ENCODE data around the gene MAZ. TPM values are rescaled to one million over a fixed set of nuclear protein-coding genes. Genes with fewer than 3 reads are reported as not detected.

MAZ gene
- total RNA-seq, 1 donor from 2014 or later, result 247 TPM

- Histone ChIP-seq H3K9me3 (ENCODE audit: insufficient read depth, low read depth, low read length) (no peaks in the 10 kb centered on the region), H3K27ac (ENCODE audit: low read depth, low read length) (no peak overlapping the region), H3K36me3 (ENCODE audit: insufficient read depth, low read length) (no peaks in the 10 kb centered on the region), H3K27me3 (ENCODE audit: insufficient read depth, low read length) (peaks cover 6% of the 10 kb centered on the region), H3K79me2 (ENCODE audit: insufficient read depth, low read length) (no peaks in the 10 kb centered on the region), H3K9ac (ENCODE audit: low read length) (no peak overlapping the region), H3K4me1 (ENCODE audit: insufficient read depth, low read length) (no peaks in the 10 kb centered on the region), H3K4me3 (ENCODE audit: insufficient read depth, low read depth, low read length) (no peak overlapping the region), H4K20me1 (ENCODE audit: insufficient read depth, low read length) (no peaks in the 10 kb centered on the region), H2AFZ (ENCODE audit: low read depth, low read length) (no peak overlapping the region), H3K4me2 (ENCODE audit: low read length) (no peak overlapping the region)
- no peaks in the 10 kb centered on the region for H3K9me3 Mint-ChIP-seq (ENCODE audit: unreplicated experiment)
- H3K27me3 Mint-ChIP-seq (ENCODE audit: low read depth, unreplicated experiment), result peaks cover 14% of the 10 kb centered on the region
- peaks cover 4% of the 10 kb centered on the region for H3K4me1 Mint-ChIP-seq (ENCODE audit: low read depth, unreplicated experiment)
- H3K36me3 Mint-ChIP-seq (ENCODE audit: low read depth, unreplicated experiment), result no peaks in the 10 kb centered on the region
- DNase-seq (ENCODE audit: low read depth) (no peak), FAIRE-seq (no peak)
- TF ChIP-seq EZH2 (IDR thresholded peaks at IDR 0.05; ENCODE audit: insufficient read depth, low read length), result no peak
- TF ChIP-seq, protein P1, sequence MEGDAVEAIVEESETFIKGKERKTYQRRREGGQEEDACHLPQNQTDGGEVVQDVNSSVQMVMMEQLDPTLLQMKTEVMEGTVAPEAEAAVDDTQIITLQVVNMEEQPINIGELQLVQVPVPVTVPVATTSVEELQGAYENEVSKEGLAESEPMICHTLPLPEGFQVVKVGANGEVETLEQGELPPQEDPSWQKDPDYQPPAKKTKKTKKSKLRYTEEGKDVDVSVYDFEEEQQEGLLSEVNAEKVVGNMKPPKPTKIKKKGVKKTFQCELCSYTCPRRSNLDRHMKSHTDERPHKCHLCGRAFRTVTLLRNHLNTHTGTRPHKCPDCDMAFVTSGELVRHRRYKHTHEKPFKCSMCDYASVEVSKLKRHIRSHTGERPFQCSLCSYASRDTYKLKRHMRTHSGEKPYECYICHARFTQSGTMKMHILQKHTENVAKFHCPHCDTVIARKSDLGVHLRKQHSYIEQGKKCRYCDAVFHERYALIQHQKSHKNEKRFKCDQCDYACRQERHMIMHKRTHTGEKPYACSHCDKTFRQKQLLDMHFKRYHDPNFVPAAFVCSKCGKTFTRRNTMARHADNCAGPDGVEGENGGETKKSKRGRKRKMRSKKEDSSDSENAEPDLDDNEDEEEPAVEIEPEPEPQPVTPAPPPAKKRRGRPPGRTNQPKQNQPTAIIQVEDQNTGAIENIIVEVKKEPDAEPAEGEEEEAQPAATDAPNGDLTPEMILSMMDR (IDR thresholded peaks at IDR 0.05; ENCODE audit: insufficient read depth, low read depth, low read length), result no peak
- no peak overlapping the region for H3K4me3 Mint-ChIP-seq (ENCODE audit: unreplicated experiment)
- H3K27ac Mint-ChIP-seq (ENCODE audit: unreplicated experiment), result no peak overlapping the region
Measured at GRCh38 chr16:29761882-29762281, 44.4 kb upstream of the MAZ start.

DNA sequence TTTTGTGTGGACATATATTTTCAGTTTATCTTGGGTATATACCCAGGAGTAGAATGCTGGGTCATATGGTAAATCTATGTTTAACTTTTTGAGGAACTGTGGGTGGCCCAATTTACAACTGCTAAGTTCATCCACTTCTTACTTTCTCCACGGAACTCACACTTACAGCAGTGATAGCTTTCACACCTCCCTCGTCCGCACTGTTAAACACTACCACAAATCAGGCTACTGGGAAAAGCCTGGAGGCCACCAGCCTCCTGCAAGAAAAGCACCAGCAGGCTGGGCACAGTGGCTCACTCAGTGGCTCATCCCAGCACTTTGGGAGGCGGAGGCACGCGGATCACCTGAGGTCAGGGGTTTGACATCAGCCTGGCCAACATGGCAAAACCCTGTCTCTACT is 43.0 kb upstream of the MAZ start:
- Histone ChIP-seq H4K20me1 (ENCODE audit: insufficient read depth, low read length) (no peaks in the 10 kb centered on the region), H3K36me3 (ENCODE audit: insufficient read depth, low read length) (no peaks in the 10 kb centered on the region), H2AFZ (ENCODE audit: low read depth, low read length) (no peak overlapping the region), H3K27ac (ENCODE audit: low read depth, low read length) (no peak overlapping the region), H3K4me1 (ENCODE audit: insufficient read depth, low read length) (no peaks in the 10 kb centered on the region), H3K4me2 (ENCODE audit: low read length) (no peak overlapping the region), H3K79me2 (ENCODE audit: insufficient read depth, low read length) (no peaks in the 10 kb centered on the region), H3K27me3 (ENCODE audit: insufficient read depth, low read length) (peaks cover 6% of the 10 kb centered on the region), H3K9me3 (ENCODE audit: insufficient read depth, low read depth, low read length) (no peaks in the 10 kb centered on the region), H3K9ac (ENCODE audit: low read length) (no peak overlapping the region), H3K4me3 (ENCODE audit: insufficient read depth, low read depth, low read length) (no peak overlapping the region)
- DNase-seq (ENCODE audit: low read depth) (no peak), FAIRE-seq (no peak)
- no peak overlapping the region for H3K4me3 Mint-ChIP-seq (ENCODE audit: unreplicated experiment)
- TF ChIP-seq, protein P1 (IDR thresholded peaks at IDR 0.05; ENCODE audit: insufficient read depth, low read depth, low read length), result no peak
- TF ChIP-seq EZH2 (IDR thresholded peaks at IDR 0.05; ENCODE audit: insufficient read depth, low read length), result no peak
- H3K27me3 Mint-ChIP-seq (ENCODE audit: low read depth, unreplicated experiment), result peaks cover 16% of the 10 kb centered on the region
- H3K36me3 Mint-ChIP-seq (ENCODE audit: low read depth, unreplicated experiment), result no peaks in the 10 kb centered on the region
- H3K27ac Mint-ChIP-seq (ENCODE audit: unreplicated experiment), result no peak overlapping the region
- H3K9me3 Mint-ChIP-seq (ENCODE audit: unreplicated experiment), result no peaks in the 10 kb centered on the region
- no peaks in the 10 kb centered on the region for H3K4me1 Mint-ChIP-seq (ENCODE audit: low read depth, unreplicated experiment)

- no peaks in the 10 kb centered on the region for H4K20me1 ChIP-seq (ENCODE audit: insufficient read depth, low read length)
- no peaks in the 10 kb centered on the region for H3K36me3 ChIP-seq (ENCODE audit: insufficient read depth, low read length)
- Mint-ChIP-seq H3K4me3 (ENCODE audit: unreplicated experiment) (no peak overlapping the region), H3K27me3 (ENCODE audit: low read depth, unreplicated experiment) (peaks cover 16% of the 10 kb centered on the region), H3K9me3 (ENCODE audit: unreplicated experiment) (no peaks in the 10 kb centered on the region), H3K4me1 (ENCODE audit: low read depth, unreplicated experiment) (no peaks in the 10 kb centered on the region), H3K27ac (ENCODE audit: unreplicated experiment) (no peak overlapping the region), H3K36me3 (ENCODE audit: low read depth, unreplicated experiment) (no peaks in the 10 kb centered on the region)
- H3K9ac ChIP-seq (ENCODE audit: low read length), result no peak overlapping the region
- H3K27ac ChIP-seq (ENCODE audit: low read depth, low read length), result no peak overlapping the region
- H3K9me3 ChIP-seq (ENCODE audit: insufficient read depth, low read depth, low read length), result no peaks in the 10 kb centered on the region
- TF ChIP-seq EZH2 (IDR thresholded peaks at IDR 0.05; ENCODE audit: insufficient read depth, low read length), result no peak
- TF ChIP-seq, protein P1 (IDR thresholded peaks at IDR 0.05; ENCODE audit: insufficient read depth, low read depth, low read length), result no peak
- H3K79me2 ChIP-seq (ENCODE audit: insufficient read depth, low read length), result no peaks in the 10 kb centered on the region
- no peaks in the 10 kb centered on the region for H3K4me1 ChIP-seq (ENCODE audit: insufficient read depth, low read length)
- H2AFZ ChIP-seq (ENCODE audit: low read depth, low read length), result no peak overlapping the region
- H3K27me3 ChIP-seq (ENCODE audit: insufficient read depth, low read length), result peaks cover 6% of the 10 kb centered on the region
- DNase-seq (ENCODE audit: low read depth) (no peak), FAIRE-seq (no peak)
- no peak overlapping the region for H3K4me3 ChIP-seq (ENCODE audit: insufficient read depth, low read depth, low read length)
- no peak overlapping the region for H3K4me2 ChIP-seq (ENCODE audit: low read length)
Measured at GRCh38 chr16:29765167-29766032, 40.9 kb upstream of the MAZ start.

Measured in astrocyte (in vitro differentiated cells and primary cell).